NB4 (cell line): Measurements from ENCODE around the gene MAGEC1.

Experiments
- POLR2A ChIP-seq: IDR thresholded peaks from 2 replicates; pipeline ENCODE4 v1.6.1; 2011; ENCODE audit warnings: mild to moderate bottlenecking; ENCODE audit not compliant: insufficient read length; ENCODE audit errors: extremely low read depth
- TF ChIP-seq, protein P1 (sequence below): IDR thresholded peaks from one replicate; pipeline ENCODE4 v1.5.1; 2012; ENCODE audit warnings: low read depth, low read length

DNA sequence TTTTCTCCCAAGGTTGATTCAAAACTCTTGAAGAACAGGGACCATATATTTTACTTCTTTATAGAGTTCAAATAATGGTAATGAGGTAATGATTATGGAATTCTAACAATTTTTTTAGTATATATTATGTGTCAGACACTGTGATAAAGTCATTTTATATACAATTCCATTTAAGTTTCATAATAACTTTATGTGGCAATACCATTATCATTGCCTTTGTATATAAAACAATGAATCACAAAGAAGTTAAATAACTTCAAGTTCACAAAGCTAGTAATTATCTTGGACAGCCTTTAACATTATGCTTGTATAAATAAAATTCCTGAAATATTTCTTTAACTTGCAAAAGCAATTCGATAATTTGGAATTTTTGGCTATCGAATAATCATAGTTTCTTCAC lies 20.6 kb downstream of the MAGEC1 start:
- TF ChIP-seq, protein P1, sequence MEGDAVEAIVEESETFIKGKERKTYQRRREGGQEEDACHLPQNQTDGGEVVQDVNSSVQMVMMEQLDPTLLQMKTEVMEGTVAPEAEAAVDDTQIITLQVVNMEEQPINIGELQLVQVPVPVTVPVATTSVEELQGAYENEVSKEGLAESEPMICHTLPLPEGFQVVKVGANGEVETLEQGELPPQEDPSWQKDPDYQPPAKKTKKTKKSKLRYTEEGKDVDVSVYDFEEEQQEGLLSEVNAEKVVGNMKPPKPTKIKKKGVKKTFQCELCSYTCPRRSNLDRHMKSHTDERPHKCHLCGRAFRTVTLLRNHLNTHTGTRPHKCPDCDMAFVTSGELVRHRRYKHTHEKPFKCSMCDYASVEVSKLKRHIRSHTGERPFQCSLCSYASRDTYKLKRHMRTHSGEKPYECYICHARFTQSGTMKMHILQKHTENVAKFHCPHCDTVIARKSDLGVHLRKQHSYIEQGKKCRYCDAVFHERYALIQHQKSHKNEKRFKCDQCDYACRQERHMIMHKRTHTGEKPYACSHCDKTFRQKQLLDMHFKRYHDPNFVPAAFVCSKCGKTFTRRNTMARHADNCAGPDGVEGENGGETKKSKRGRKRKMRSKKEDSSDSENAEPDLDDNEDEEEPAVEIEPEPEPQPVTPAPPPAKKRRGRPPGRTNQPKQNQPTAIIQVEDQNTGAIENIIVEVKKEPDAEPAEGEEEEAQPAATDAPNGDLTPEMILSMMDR = no peak
- no peak for TF ChIP-seq POLR2A
